ENCODE data around the gene MYPN.
"Not testable (repeated sequence)": the region's sequence is repeated elsewhere in the genome, so short reads cannot be mapped to it uniquely, and the experiment has no call there.

Gene MYPN

DNA sequence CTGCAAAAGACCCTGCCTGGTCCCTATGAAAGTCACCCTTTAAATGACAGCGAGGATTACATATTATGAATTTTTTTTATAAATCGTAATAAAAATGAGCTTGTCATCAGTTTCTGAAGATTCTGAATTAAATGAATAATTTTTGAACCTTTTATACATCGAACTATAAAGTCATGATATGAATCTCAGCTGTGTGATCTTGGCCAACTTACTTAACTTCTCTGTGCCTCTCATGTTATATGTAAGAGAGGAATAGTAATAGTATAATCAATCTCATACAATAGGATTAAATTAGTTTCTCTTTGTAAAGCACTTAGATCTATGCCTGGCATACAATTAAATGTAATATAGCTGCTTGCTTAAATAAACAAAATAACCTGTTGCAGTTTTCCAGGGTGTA lies 127.9 kb downstream of the MYPN start:
- DNase-seq, result no peak

- no peak for DNase-seq
Observed at GRCh38 chr10:68238371-68238770, 129.1 kb downstream of the MYPN start.

DNA sequence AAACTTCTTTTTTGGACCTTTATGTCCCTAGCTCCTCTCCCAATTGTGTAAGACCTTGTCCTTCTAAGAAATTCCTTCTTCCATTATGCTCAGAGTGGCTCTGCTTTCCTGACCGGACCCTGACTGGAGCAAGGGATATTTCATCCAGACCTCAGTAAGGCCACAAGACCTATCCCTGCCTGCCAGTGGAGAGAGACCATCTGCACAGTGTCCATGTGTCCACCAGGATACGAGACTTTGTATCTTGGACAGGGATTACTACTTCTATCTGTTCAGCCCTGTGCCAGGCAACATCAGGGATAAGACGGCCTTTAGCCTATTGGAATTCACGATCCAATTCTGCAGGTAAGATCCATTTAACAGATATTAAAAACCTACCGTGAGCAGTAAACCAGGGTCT lies 129.8 kb downstream of the MYPN start:
- no peak for DNase-seq

DNA sequence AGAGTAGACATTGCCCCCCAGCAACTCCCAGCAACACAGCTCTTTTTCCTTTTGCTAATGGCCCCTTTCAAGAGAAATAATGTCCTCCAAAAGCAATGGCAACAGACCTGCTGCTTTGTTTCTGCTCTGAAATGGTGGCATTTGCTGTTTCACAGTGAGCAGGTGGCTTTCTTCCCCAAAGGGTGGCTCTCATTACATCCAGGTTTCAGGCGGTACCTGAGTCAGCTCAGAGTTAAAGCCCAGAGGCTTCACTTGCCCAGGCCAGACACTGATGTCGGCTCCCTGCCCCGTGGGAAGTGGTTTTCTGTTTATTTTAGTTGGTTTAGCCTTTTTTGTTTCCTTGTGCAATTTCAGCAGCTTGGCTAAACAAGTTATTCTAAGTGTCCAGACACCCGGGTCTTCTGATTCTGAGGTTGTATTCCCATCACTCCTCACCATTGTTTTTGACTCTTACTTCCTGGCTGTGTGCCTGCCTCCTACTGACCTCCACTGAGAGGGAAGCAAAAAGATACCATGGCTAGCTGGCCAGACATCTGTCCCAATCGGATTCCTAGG lies 130.4 kb downstream of the MYPN start:
- no peak for DNase-seq

GRCh38 chr10:68242051-68242450 lies 132.8 kb downstream of the MYPN start:
- no peak for DNase-seq

DNA sequence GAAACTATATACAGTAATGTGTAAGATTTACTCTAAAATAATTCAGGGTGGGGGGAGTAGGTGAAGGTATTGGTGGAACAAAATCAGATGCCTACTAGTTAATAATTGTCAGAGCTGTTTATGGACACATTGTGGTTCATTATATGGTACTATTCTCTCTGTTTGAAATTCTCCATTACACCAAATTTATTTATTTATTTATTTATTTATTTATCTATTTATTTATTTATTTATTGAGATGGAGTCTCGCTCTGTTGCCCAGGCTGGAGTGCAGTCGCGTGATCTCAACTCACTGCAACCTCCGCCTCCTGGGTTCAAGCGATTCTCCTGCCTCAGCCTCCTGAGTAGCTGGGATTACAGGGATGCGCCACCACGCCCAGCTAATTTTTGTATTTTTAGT lies 137.1 kb downstream of the MYPN start:
- DNase-seq, result not testable (repeated sequence)

DNA sequence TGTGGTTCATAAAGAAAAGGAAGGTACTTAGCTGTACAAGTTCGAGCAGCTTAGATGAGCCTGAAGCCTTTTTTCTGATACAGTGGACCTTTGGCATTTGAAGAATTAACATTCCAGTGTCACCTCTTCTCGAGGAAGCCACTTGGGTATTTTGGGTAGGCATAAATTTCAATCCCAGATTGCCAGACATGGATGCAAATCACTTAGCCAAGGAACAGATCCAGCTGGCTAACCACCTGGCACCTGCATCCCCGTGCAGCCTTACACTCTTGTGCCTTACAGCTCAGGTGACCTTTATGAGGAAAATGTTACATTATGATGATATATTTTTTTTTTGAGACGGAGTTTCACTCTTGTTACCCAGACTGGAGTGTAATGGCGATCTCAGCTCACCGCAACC lies 138.6 kb downstream of the MYPN start:
- DNase-seq, result no peak

GRCh38 chr10:68249297-68249696 lies 140.0 kb downstream of the MYPN start:
- no peak for DNase-seq

DNA sequence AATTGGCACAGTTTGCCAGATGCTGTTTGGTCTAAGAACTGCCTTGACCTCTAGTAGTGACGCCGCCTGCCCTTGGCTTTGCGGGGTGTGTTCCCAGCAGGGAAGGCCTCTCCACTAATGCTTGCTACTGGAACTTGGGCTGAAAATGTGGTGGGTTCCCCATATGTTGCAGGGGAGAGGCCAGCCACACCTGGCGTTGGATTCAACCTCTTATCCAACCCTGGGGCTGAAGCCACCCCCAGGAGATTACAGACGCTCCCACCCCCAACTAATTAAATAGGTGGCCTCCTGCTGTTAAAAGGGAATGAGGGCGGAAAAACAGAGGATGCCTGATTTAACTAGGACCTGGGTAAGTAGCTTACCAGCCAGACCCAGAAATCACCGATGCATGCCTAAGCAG lies 141.9 kb downstream of the MYPN start:
- DNase-seq, result no peak

GRCh38 chr10:68251625-68252495 lies 142.6 kb downstream of the MYPN start:
- peak; percentile 55 for DNase-seq

- DNase-seq, result no peak
Observed at GRCh38 chr10:68253346-68253745, 144.1 kb downstream of the MYPN start.

GRCh38 chr10:68261132-68261856 lies 152.0 kb downstream of the MYPN start:
- no peak for DNase-seq
